Heart left ventricle (tissue), 16 donors: ENCODE results near the gene MIS18A. TPM values are rescaled to one million over a fixed set of nuclear protein-coding genes. Genes with fewer than 3 reads are reported as not detected.

Source experiments
- ATAC-seq, 4 donors: fragments of 200-7000 bp; cut with Tn5 transposase; one replicate each; pipeline ENCODE4 v1.9.1; 2020 to 2022; ENCODE audit warnings: moderate library complexity in 4 of 4, mild to moderate bottlenecking in 3 of 4, moderate number of reproducible peaks in 1 of 4
- DNase-seq, 5 donors: peaks; one replicate each; pipeline ENCODE4 v3.0.0-alpha.2; 2020
- H3K27ac ChIP-seq, 12 donors: fragments of 200-600 bp; sonication (generic) in 4 of 12; one replicate each; pipeline versions ENCODE4 v1.5.0 to v1.8.0; 2016 to 2022; ENCODE audit warnings: mild to moderate bottlenecking in 2 of 12
- H3K27me3 ChIP-seq, 9 donors: fragments of 200-600 bp; sonication (generic) in 2 of 9; one replicate each; pipeline versions ENCODE4 v1.5.1 to v1.8.0; 2016 to 2022; ENCODE audit warnings: mild to moderate bottlenecking in 3 of 9
- H3K36me3 ChIP-seq, 9 donors: fragments of 200-600 bp; sonication (generic) in 2 of 9; one replicate each; pipeline versions ENCODE4 v1.5.0 to v1.8.0; 2018 to 2022; ENCODE audit warnings: mild to moderate bottlenecking in 2 of 9
- H3K4me1 ChIP-seq, 12 donors: fragments of 200-600 bp; sonication (generic) in 4 of 12; one replicate each; pipeline versions ENCODE4 v1.5.0 to v1.8.0; 2016 to 2022; ENCODE audit warnings: mild to moderate bottlenecking in 3 of 12
- H3K4me3 ChIP-seq, 12 donors: fragments of 200-600 bp; sonication (generic) in 4 of 12; one replicate each; pipeline versions ENCODE4 v1.5.0 to v1.8.0; 2017 to 2022; ENCODE audit warnings: mild to moderate bottlenecking in 9 of 12, moderate library complexity in 4 of 12
- H3K9me3 ChIP-seq, 12 donors: fragments of 200-600 bp; sonication (generic) in 4 of 12; one replicate each; pipeline versions ENCODE4 v1.5.0 to v1.8.0; 2016 to 2022; ENCODE audit warnings: mild to moderate bottlenecking in 1 of 12
- POLR2A ChIP-seq, 2 donors: fragments of 450-650 bp; IDR thresholded peaks; one replicate each; pipeline ENCODE4 v1.6.1; 2017; ENCODE audit warnings: antibody characterized with exemption in 2 of 2, mild to moderate bottlenecking in 2 of 2, moderate library complexity in 2 of 2
- WGBS, 4 donors: extraction: QIAGEN DNeasy Blood & Tissue Kit in 2 of 4; methylation state at CpG; one replicate each; pipeline versions ENCODE4 v1.1.5 to v1.1.7; 2013 to 2018; 5-methylcytosine and 5-hydroxymethylcytosine counted together
- intact Hi-C, 10 donors: fragments of 100-400 bp; cut with DNase I; formaldehyde crosslinking; loops; one replicate each; pipeline versions ENCODE4 v1.11.1 to v1.14.2; 2022
- long read RNA-seq, 3 donors: library from polyadenylated mRNA; unstranded; transcript quantifications; one replicate each; pipeline ENCODE4 v2.0.0, GENCODE V29; 2020 to 2021
- polyA plus RNA-seq, 2 donors: library from polyadenylated mRNA; stranded (reverse); fragments of 200-250 nt; gene quantifications; one replicate each; pipeline ENCODE4 v1.2.3, GENCODE V29; 2013
- total RNA-seq, 9 donors: library from RNA; depleted of rRNA in 2 of 9; stranded (reverse); fragments of >200 nt in 2 of 9; fragmentation: NEBNext Ultra II Directional in 3 of 9; extraction: Animal tissue kit (Norgen Biotek cat#: 25700) in 3 of 9; gene quantifications; one replicate each; pipeline versions ENCODE4 v1.1.0 to v1.2.4, GENCODE V29; 2016 to 2023
- TF ChIP-seq, protein P1 (sequence below), 12 donors: fragments of 200-600 bp; sonication (generic) in 4 of 12; IDR thresholded peaks; one replicate each; pipeline versions ENCODE4 v1.5.0 to v1.8.0; 2018 to 2022; ENCODE audit warnings: antibody characterized with exemption in 12 of 12, mild to moderate bottlenecking in 5 of 12
- donor health status: ischemic (EF 13 %, LVEDD 7.1; RV severe dilation, severe dysfunction).
- donor health status: healthy with polysubstance abuse.
- donor health status: DM: no; HTN: yes; CAD: no.
- donor health status: DM: no; HTN: no; CAD: no.
- donor health status: ischemic (EF 25% LVEDD 6.9; RV normal size, moderate dysfunction).
- donor health status: ischemic (EF 25% LVEDD 5.7; RV mildly dilated, moderate dysfunction).
- donor health status: healthy.
- donor health status: DM: yes; HTN: yes; CAD: no.
- donor health status: ischemic (EF 35%, LVEDD 5.7; RV mildly dilated, moderate dysfunction).
- donor health status: nonischemic (EF 11% LVEDD 7.7; RV severe dilation, severe dysfunction).
- donor health status: DM: yes; HTN: yes; CAD: no.
- donor health status: PGD.
- donor health status: ischemic (EF 29% LVEDD 5.4; RV normal size, mild dysfunction).
- donor health status: nonischemic (EF 23%, LVEDD 6.1; RV moderate dilation, normal function).

The MIS18A gene, protein sequence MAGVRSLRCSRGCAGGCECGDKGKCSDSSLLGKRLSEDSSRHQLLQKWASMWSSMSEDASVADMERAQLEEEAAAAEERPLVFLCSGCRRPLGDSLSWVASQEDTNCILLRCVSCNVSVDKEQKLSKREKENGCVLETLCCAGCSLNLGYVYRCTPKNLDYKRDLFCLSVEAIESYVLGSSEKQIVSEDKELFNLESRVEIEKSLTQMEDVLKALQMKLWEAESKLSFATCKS
- total RNA-seq (1 to 10 TPM; 1.4 to 4.1 (median 2.9) TPM), polyA plus RNA-seq (1 to 10 TPM; 2.3 to 2.7 TPM)
- long read RNA-seq, donor 1 = 0 reads
- long read RNA-seq, donor 2, transcript MIS18A-201 (5 exons, 1,575 nt) = major isoform, 6 of 8 reads
- long read RNA-seq, donor 2, partial matches to known transcripts = 1 of 8 reads
- long read RNA-seq, donor 2, other reads (novel, unspliced or antisense) = 1 of 8 reads
- long read RNA-seq, donor 3, partial matches to known transcripts = 0 of 4 reads
- long read RNA-seq, donor 3, other reads (novel, unspliced or antisense) = 0 of 4 reads

DNA sequence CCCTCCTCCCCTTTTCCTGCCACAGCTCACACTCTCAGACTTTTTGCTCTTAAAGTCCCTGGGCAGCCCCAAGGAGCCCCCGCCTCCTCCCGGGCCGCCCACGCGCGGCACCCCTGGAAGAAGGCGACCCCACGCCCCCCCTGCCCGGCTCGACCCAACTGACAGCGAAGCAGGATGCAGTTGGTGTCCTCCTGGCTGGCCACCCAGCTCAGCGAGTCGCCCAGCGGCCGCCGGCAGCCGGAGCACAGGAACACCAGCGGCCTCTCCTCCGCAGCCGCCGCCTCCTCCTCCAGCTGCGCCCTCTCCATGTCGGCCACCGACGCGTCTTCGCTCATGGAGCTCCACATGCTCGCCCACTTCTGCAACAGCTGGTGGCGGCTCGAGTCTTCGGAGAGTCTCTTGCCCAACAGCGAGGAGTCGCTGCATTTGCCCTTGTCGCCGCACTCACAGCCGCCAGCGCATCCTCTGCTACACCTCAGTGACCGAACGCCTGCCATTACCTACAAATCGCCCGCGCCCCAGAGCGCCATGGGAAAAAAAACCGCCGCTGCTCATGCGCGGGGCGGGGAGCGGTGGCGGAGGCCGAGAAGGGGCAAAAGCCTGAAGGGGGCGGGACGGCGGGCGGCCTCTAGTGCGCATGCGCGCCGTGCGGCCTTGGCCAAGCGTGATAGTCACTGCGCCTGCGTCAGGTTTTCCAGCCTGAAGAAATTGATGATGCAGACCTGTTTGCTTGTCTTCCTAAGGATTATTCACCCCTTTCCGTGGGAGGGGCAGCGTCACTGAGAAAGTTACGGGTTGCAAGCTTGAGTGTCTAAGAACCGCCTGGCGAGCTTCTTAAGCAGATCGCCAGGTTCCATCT lies at the start of gene MIS18A:
Gene MIS18A, minus strand, starts transcription at position 532 of the 859 bp plus-strand sequence. Its CDS starts 35 bp downstream, at position 497.
- DNase-seq (peak; percentile 95 to 98 (median 95)), ATAC-seq (peak; percentile 95 to 98 (median 98))
- no peaks in the 10 kb centered on the region for H3K9me3 ChIP-seq
- peak in 1 of 2 donors; percentile 51 for TF ChIP-seq POLR2A (IDR thresholded peaks at IDR 0.05)
- TF ChIP-seq, protein P1, sequence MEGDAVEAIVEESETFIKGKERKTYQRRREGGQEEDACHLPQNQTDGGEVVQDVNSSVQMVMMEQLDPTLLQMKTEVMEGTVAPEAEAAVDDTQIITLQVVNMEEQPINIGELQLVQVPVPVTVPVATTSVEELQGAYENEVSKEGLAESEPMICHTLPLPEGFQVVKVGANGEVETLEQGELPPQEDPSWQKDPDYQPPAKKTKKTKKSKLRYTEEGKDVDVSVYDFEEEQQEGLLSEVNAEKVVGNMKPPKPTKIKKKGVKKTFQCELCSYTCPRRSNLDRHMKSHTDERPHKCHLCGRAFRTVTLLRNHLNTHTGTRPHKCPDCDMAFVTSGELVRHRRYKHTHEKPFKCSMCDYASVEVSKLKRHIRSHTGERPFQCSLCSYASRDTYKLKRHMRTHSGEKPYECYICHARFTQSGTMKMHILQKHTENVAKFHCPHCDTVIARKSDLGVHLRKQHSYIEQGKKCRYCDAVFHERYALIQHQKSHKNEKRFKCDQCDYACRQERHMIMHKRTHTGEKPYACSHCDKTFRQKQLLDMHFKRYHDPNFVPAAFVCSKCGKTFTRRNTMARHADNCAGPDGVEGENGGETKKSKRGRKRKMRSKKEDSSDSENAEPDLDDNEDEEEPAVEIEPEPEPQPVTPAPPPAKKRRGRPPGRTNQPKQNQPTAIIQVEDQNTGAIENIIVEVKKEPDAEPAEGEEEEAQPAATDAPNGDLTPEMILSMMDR (IDR thresholded peaks at IDR 0.05) = peak in 4 of 12 donors; percentile 10 to 45 (median 21)
- H3K4me3 ChIP-seq = peak within 1 kb of the TSS; percentile 70 to 99 (median 79)
- 0 to 1% (median 0%) methylated on average over 48 to 69 of the region's 69 CpGs for WGBS, 4 donors
- peaks cover 0 to 8% (median 2%) of the 10 kb centered on the region in 9 donors for H3K36me3 ChIP-seq
- peaks cover 7 to 22% (median 17%) of the 10 kb centered on the region in 12 donors for H3K4me1 ChIP-seq
- no peaks in the 10 kb centered on the region for H3K27me3 ChIP-seq
- intact Hi-C loops = loop anchor here in 3 of 10 donors (5.0 to 10.0 kb wide), 2 partner anchors 324 to 326 kb away; no protein-coding TSS in a partner anchor
- H3K27ac ChIP-seq = peak within 1 kb of the TSS in 10 of 12 donors; percentile 31 to 78 (median 62)

DNA sequence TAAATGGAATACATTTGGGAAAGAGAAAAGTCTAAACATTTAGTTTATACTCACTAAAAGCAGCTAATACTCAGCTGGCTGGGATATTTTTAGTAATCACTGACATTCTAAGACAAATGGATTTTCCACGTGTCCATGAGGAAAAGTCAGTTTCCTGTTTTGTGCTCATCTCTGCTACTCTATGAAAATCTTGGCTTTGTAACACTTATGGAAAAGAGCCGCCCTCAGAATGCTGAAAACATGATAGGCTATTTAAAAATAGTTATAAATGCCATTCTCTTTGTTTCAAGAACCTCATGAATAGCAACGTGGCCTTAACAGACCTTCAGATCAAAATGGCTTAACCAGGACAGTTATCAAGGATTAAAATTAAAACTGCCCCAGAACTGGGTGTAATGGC lies 49.7 kb upstream of the MIS18A start:
- Histone ChIP-seq H3K9me3 (peaks cover 0 to 7% (median 0%) of the 10 kb centered on the region in 12 donors), H3K27me3 (no peaks in the 10 kb centered on the region), H3K4me3 (no peak overlapping the region), H3K4me1 (peaks cover 3 to 50% (median 24%) of the 10 kb centered on the region in 12 donors), H3K36me3 (peaks cover 0 to 64% (median 52%) of the 10 kb centered on the region in 9 donors), H3K27ac (peak overlapping the region; percentile 64 to 82 (median 76))
- no peak for DNase-seq
- WGBS, 4 donors = 20 to 39% (median 25%) methylated on average over 3 of the region's 3 CpGs
- TF ChIP-seq, protein P1 (IDR thresholded peaks at IDR 0.05) = no peak
- TF ChIP-seq POLR2A (IDR thresholded peaks at IDR 0.05) = no peak
- peak; percentile 21 to 78 (median 43) for ATAC-seq
- intact Hi-C loops = loop anchor here in 2 of 10 donors (1.0 to 5.0 kb wide), 3 partner anchors 36 to 49 kb away; no protein-coding TSS in a partner anchor

DNA sequence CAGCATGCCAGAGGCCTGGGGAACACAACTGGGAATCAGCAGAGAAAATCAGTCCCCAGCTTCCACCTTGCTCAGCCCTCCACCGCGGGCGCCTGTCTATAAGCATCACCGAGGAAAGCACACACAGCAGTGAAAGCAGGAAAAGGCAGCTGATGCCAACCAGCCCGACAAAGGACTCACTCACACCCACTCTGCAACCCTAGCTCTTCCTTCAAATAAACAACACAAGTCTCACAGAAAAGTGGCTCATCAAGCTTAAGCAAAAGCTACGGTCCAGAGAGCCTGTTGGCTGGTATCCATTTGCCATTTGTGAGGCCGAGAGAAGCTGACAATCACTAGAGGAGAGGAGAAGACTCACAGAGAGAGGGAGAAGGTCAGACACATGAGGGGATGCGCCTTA lies 46.9 kb upstream of the MIS18A start:
- 84 to 93% (median 91%) methylated on average over 8 of the region's 8 CpGs for WGBS, 4 donors
- intact Hi-C loops = loop anchor here in 1 of 10 donors (5.0 kb wide), 2 partner anchors 43 to 52 kb away; no protein-coding TSS in a partner anchor
- no peak for TF ChIP-seq POLR2A (IDR thresholded peaks at IDR 0.05)
- TF ChIP-seq, protein P1 (IDR thresholded peaks at IDR 0.05) = no peak
- no peak overlapping the region for H3K4me3 ChIP-seq
- H3K27ac ChIP-seq = peak overlapping the region in 1 of 12 donors; percentile 21
- peaks cover 3 to 46% (median 24%) of the 10 kb centered on the region in 12 donors for H3K4me1 ChIP-seq
- H3K9me3 ChIP-seq = no peaks in the 10 kb centered on the region
- DNase-seq = no peak
- ATAC-seq = no peak
- peaks cover 4 to 72% (median 56%) of the 10 kb centered on the region in 9 donors for H3K36me3 ChIP-seq
- H3K27me3 ChIP-seq = no peaks in the 10 kb centered on the region
